ENCODE results near the gene ACACB.

The ACACB gene

DNA sequence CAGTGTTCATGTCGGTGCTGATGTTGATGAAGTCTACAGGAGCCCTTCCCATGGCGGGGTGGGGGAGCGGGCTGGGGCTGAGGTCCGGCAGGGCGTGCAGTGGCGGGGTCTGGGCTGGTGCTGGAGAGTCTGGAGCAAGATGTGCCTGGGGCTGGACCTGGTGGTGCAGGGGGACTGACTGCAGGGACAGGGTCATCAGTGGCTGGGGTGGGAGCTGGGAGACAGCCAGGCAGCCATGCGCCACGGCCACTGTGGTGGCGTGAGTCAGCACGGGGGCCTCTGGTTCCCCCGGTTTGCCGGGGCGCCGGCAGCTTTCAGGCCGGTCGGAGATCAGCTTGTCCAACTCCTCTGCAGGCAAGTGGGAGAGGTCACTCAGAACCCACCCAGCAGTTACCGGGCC, 165.1 kb downstream of the ACACB start:
- in situ Hi-C loops (cut with HindIII; ENCODE audit: low sequenced_read_pairs), result no loop called here
- DNase-seq (ENCODE audit: low read depth, low spot score), result no peak
- no peak overlapping the region for H3K4me3 ChIP-seq (ENCODE audit: low read depth, low read length)
- TF ChIP-seq CTCF (IDR thresholded peaks at IDR 0.05; ENCODE audit: low read depth, low read length), result no peak

GRCh38 chr12:109284392-109284791, 168.0 kb downstream of the ACACB start:
- no peak for TF ChIP-seq CTCF (IDR thresholded peaks at IDR 0.05; ENCODE audit: low read depth, low read length)
- no peak overlapping the region for H3K4me3 ChIP-seq (ENCODE audit: low read depth, low read length)
- DNase-seq (ENCODE audit: low read depth, low spot score), result no peak
- in situ Hi-C loops (cut with HindIII; ENCODE audit: low sequenced_read_pairs), result no loop called here

DNA sequence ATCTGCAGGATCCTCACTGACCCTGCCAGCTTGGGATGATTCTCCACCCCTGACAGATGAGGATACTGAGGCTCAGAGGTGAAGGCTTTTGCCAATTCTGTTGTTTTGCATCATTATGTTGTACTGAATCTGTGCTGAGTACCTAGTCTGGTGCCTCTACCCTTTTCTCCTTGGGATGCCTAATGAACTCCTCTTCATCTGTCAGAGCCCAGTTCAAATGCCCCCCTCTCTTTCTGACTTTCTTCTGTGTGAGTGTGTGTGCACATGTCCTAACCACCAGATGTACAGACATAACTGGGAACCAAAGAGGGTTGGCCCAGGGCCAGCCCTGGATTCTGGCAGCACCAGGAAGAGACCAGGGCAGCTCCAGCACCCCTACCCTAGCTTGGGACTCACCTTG, 169.9 kb downstream of the ACACB start:
- in situ Hi-C loops (cut with HindIII; ENCODE audit: low sequenced_read_pairs), result no loop called here
- no peak for DNase-seq (ENCODE audit: low read depth, low spot score)
- no peak for TF ChIP-seq CTCF (IDR thresholded peaks at IDR 0.05; ENCODE audit: low read depth, low read length)
- H3K4me3 ChIP-seq (ENCODE audit: low read depth, low read length), result no peak overlapping the region

DNA sequence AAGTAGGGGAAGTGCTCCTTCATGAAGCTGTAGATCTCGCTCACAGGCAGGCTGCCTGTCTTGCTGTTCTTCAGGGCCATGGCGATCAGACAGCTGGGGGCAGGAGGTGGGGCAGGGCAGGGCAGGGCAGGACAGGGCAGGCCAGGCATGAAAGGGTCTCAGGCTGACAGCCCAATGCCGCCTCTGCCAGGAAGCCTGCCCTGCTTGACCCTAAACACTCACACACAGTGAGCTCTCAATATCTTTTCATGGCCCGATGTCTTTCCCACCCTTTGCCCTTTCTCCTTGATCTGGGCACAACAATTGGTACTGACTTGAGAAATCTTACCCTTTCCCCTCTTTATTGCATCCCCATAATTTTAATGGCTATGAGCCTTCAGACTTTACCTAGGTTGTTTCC, 170.3 kb downstream of the ACACB start:
- no peak for DNase-seq (ENCODE audit: low read depth, low spot score)
- no peak for TF ChIP-seq CTCF (IDR thresholded peaks at IDR 0.05; ENCODE audit: low read depth, low read length)
- in situ Hi-C loops (cut with HindIII; ENCODE audit: low sequenced_read_pairs), result no loop called here
- H3K4me3 ChIP-seq (ENCODE audit: low read depth, low read length), result no peak overlapping the region

GRCh38 chr12:109287181-109287580, 170.8 kb downstream of the ACACB start:
- no peak for TF ChIP-seq CTCF (IDR thresholded peaks at IDR 0.05; ENCODE audit: low read depth, low read length)
- in situ Hi-C loops (cut with HindIII; ENCODE audit: low sequenced_read_pairs), result no loop called here
- no peak overlapping the region for H3K4me3 ChIP-seq (ENCODE audit: low read depth, low read length)
- no peak for DNase-seq (ENCODE audit: low read depth, low spot score)

GRCh38 chr12:109287811-109288469, 171.6 kb downstream of the ACACB start:
- no peak overlapping the region for H3K4me3 ChIP-seq (ENCODE audit: low read depth, low read length)
- in situ Hi-C loops (cut with HindIII; ENCODE audit: low sequenced_read_pairs), result no loop called here
- DNase-seq (ENCODE audit: low read depth, low spot score), result no peak
- TF ChIP-seq CTCF (IDR thresholded peaks at IDR 0.05; ENCODE audit: low read depth, low read length), result no peak
